Thyroid gland (tissue), 4 donors: ENCODE results near the gene LAMB3.

Source experiments
- CTCF ChIP-seq, 6 experiments: fragments of 200-600 bp in 3 of 6; fragments of 450-650 bp in 3 of 6; sonication (generic) in 3 of 6; IDR thresholded peaks; one replicate each; pipeline ENCODE4 v1.5.1; 2016 to 2019; ENCODE audit warnings: antibody characterized with exemption in 6 of 6, mild to moderate bottlenecking in 2 of 6, inconsistent platforms in 1 of 6, moderate library complexity in 1 of 6
- POLR2A ChIP-seq, 2 donors: fragments of 450-650 bp; IDR thresholded peaks; one replicate each; pipeline ENCODE4 v1.6.1; 2017; ENCODE audit warnings: antibody characterized with exemption in 2 of 2, mild to moderate bottlenecking in 2 of 2, moderate library complexity in 1 of 2

- TF ChIP-seq POLR2A (IDR thresholded peaks at IDR 0.05) (no peak), CTCF (IDR thresholded peaks at IDR 0.05) (no peak)
These were observed 35.7 kb downstream of the LAMB3 start for GRCh38 chr1:209616366-209617046.
